DOHH2 (cell line): ENCODE measurements around the gene STXBP4.

ENCODE experiments used
- H3F3A ChIP-seq: fragments of 200-600 bp; sonication (generic), shearing (Covaris generic); 2 replicates; pipeline ENCODE4 v1.6.0; 2016; ENCODE audit warnings: antibody characterized with exemption, mild to moderate bottlenecking; ENCODE audit not compliant: control insufficient read depth, insufficient read depth
- H3K27ac ChIP-seq: fragments of 200-600 bp; sonication (generic); 2 replicates; pipeline ENCODE4 v1.5.1; 2014; ENCODE audit warnings: low read depth, mild to moderate bottlenecking, low read length, moderate library complexity
- H3K27me3 ChIP-seq: fragments of 200-600 bp; sonication (generic); 2 replicates; pipeline ENCODE4 v1.6.1; 2014; ENCODE audit warnings: mild to moderate bottlenecking, low read length, mixed read lengths; ENCODE audit not compliant: control insufficient read depth
- H3K36me3 ChIP-seq: fragments of 200-600 bp; sonication (generic); 2 replicates; pipeline ENCODE4 v1.6.1; 2014; ENCODE audit warnings: mild to moderate bottlenecking, low read length, moderate library complexity, mixed read lengths; ENCODE audit not compliant: control insufficient read depth
- H3K4me1 ChIP-seq: fragments of 200-600 bp; sonication (generic); 2 replicates; pipeline ENCODE4 v1.6.1; 2014; ENCODE audit warnings: mild to moderate bottlenecking, low read length, mixed read lengths; ENCODE audit not compliant: control insufficient read depth
- H3K4me2 ChIP-seq: fragments of 200-600 bp; sonication (generic); 2 replicates; pipeline ENCODE4 v1.6.0; 2014; ENCODE audit warnings: mild to moderate bottlenecking, low read length, moderate library complexity
- H3K4me3 ChIP-seq: fragments of 200-600 bp; sonication (generic); 2 replicates; pipeline ENCODE4 v1.5.1; 2014; ENCODE audit warnings: mild to moderate bottlenecking, low read length, mixed read lengths
- H3K79me2 ChIP-seq: fragments of 200-600 bp; sonication (generic); 2 replicates; pipeline ENCODE4 v1.6.1; 2014; ENCODE audit warnings: mild to moderate bottlenecking, low read length, mixed read lengths; ENCODE audit not compliant: control insufficient read depth
- H3K9me2 ChIP-seq: fragments of 200-600 bp; sonication (generic); replicated peaks from 2 replicates; pipeline ENCODE4 v1.6.1; 2014; ENCODE audit warnings: mild to moderate bottlenecking, low read length, mixed read lengths; ENCODE audit not compliant: control insufficient read depth
- H3K9me3 ChIP-seq: fragments of 200-600 bp; sonication (generic); 2 replicates; pipeline ENCODE4 v1.6.1; 2014; ENCODE audit warnings: antibody characterized with exemption, low read length, mixed read lengths; ENCODE audit not compliant: control insufficient read depth, insufficient read depth
- H4K20me1 ChIP-seq: fragments of 200-600 bp; sonication (generic); 2 replicates; pipeline ENCODE4 v1.6.0; 2014; ENCODE audit warnings: low read depth, mild to moderate bottlenecking, antibody characterized with exemption, low read length, moderate library complexity; ENCODE audit not compliant: control insufficient read depth, insufficient read depth
- EZH2phosphoT487 ChIP-seq: fragments of 200-600 bp; sonication (generic); IDR thresholded peaks from 2 replicates; pipeline ENCODE4 v1.6.1; 2017; ENCODE audit warnings: borderline replicate concordance, mild to moderate bottlenecking, antibody characterized with exemption, low read length, moderate library complexity, mixed read lengths
- TF ChIP-seq, protein P1 (sequence below): fragments of 200-600 bp; sonication (generic); IDR thresholded peaks from one replicate; pipeline ENCODE4 v1.5.1; 2014; ENCODE audit warnings: antibody characterized with exemption, mild to moderate bottlenecking, low read depth, low read length; ENCODE audit not compliant: poor library complexity, severe bottlenecking

The STXBP4 gene

DNA sequence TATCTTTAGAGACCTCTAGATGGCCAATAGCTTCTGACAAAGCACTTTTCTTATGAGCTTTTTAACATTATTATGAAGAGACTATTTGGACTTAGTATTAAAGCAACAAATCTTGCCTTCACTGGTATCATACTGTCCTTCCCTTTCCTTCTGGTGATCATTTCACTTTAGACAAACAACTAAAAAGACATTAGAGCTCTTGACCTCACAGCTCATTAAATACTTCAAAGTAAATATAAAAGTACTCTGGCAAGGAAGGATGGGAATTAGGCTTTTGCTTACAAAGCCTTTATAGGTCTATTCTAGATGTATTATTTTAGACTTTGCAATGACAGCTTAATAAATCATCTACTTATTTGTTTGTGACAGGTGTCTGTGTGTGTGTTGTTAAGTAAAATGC is 11.1 kb downstream of the STXBP4 start:
- Histone ChIP-seq H4K20me1 (no peaks in the 10 kb centered on the region), H3K36me3 (no peaks in the 10 kb centered on the region), H3F3A (no peaks in the 10 kb centered on the region), H3K79me2 (peaks cover 8% of the 10 kb centered on the region), H3K27me3 (no peaks in the 10 kb centered on the region), H3K4me2 (no peak overlapping the region), H3K4me1 (no peaks in the 10 kb centered on the region), H3K9me2 (no peaks in the 10 kb centered on the region), H3K27ac (no peak overlapping the region), H3K4me3 (no peak overlapping the region), H3K9me3 (no peaks in the 10 kb centered on the region)
- no peak for TF ChIP-seq EZH2phosphoT487
- TF ChIP-seq, protein P1, sequence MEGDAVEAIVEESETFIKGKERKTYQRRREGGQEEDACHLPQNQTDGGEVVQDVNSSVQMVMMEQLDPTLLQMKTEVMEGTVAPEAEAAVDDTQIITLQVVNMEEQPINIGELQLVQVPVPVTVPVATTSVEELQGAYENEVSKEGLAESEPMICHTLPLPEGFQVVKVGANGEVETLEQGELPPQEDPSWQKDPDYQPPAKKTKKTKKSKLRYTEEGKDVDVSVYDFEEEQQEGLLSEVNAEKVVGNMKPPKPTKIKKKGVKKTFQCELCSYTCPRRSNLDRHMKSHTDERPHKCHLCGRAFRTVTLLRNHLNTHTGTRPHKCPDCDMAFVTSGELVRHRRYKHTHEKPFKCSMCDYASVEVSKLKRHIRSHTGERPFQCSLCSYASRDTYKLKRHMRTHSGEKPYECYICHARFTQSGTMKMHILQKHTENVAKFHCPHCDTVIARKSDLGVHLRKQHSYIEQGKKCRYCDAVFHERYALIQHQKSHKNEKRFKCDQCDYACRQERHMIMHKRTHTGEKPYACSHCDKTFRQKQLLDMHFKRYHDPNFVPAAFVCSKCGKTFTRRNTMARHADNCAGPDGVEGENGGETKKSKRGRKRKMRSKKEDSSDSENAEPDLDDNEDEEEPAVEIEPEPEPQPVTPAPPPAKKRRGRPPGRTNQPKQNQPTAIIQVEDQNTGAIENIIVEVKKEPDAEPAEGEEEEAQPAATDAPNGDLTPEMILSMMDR, result no peak

DNA sequence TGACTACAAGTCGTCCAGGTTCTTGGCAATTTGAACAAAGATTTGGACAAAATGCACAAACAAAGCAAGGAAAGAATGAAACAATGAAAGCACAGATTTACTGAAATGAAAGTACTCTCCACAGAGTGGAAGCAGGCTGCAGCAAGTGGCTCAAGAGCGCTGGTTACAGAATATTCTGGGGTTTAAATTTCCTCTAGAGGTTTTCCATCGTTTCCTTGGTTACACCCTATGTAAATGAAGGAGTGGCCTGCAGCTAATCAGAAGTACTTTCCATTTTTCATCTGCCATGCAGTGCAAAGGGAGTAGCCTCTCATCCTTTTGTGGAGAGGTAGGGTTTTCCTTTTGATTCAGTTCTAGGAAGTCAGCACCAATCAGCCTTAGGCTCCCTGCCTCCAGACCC is 11.8 kb downstream of the STXBP4 start:
- Histone ChIP-seq H3K4me3 (no peak overlapping the region), H3K79me2 (peaks cover 7% of the 10 kb centered on the region; the same call in 1 of the 2 replicates), H3K27me3 (no peaks in the 10 kb centered on the region), H3K4me2 (no peak overlapping the region), H3K36me3 (no peaks in the 10 kb centered on the region), H3F3A (no peaks in the 10 kb centered on the region), H3K27ac (no peak overlapping the region), H4K20me1 (no peaks in the 10 kb centered on the region), H3K4me1 (no peaks in the 10 kb centered on the region), H3K9me3 (no peaks in the 10 kb centered on the region), H3K9me2 (no peaks in the 10 kb centered on the region)
- TF ChIP-seq, protein P1, result no peak
- no peak for TF ChIP-seq EZH2phosphoT487

DNA sequence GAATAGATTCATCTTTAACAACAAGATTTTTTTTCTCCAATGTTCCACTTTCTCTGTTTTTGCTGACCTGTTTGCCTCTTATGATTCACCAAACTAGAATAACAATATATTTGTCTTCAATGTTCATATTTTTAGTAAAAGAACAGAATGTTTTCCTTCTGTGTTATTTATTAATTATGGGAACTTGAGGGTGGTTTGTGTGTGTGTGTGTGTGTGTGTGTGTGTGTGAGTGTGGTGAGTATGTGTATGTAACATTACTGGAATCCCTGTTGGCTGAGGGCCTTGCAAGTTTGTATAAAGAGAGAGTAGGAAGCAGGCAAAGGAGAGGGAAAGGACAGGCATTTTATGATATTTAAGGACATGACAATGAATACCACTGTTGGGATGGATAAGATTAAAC is 13.8 kb downstream of the STXBP4 start:
- H3K4me3 ChIP-seq, result no peak overlapping the region
- H3K27ac ChIP-seq, result no peak overlapping the region
- no peaks in the 10 kb centered on the region for H3K27me3 ChIP-seq
- H3K4me2 ChIP-seq, result no peak overlapping the region
- no peaks in the 10 kb centered on the region for H3K36me3 ChIP-seq
- H3K9me3 ChIP-seq, result no peaks in the 10 kb centered on the region
- H3K4me1 ChIP-seq, result no peaks in the 10 kb centered on the region
- TF ChIP-seq, protein P1, result no peak
- TF ChIP-seq EZH2phosphoT487, result no peak
- H3K9me2 ChIP-seq, result no peaks in the 10 kb centered on the region
- no peaks in the 10 kb centered on the region for H3F3A ChIP-seq
- H3K79me2 ChIP-seq, result peaks cover 3% of the 10 kb centered on the region; the same call in 1 of the 2 replicates
- H4K20me1 ChIP-seq, result no peaks in the 10 kb centered on the region
